ENCODE measurements around the gene IFTAP. TPM values are rescaled to one million over a fixed set of nuclear protein-coding genes. Genes with fewer than 3 reads are reported as not detected.

The IFTAP gene
- total RNA-seq, 2 donors from 2014 or later, result 0.89 to 2.2 TPM

- no peak for ATAC-seq
These were observed 14.3 kb downstream of the IFTAP start for GRCh38 chr11:36608491-36609199.

GRCh38 chr11:36609383-36609782 lies 15.1 kb downstream of the IFTAP start:
- H3K36me3 Mint-ChIP-seq, result no peaks in the 10 kb centered on the region
- H3K9me3 Mint-ChIP-seq, result no peaks in the 10 kb centered on the region
- no peak overlapping the region for H3K27ac Mint-ChIP-seq
- no peak for ATAC-seq
- H3K4me3 Mint-ChIP-seq, result no peak overlapping the region
- H3K27me3 Mint-ChIP-seq, result peaks cover 3 to 7% of the 10 kb centered on the region in 2 donors
- DNase-seq (ENCODE audit: low spot score), result no peak
- no peaks in the 10 kb centered on the region for H3K4me1 Mint-ChIP-seq (ENCODE audit: low read depth in 2 of 2)

More at GRCh38 chr11:36608491-36609199, 14.3 kb downstream of the IFTAP start:
- Mint-ChIP-seq H3K27ac (no peak overlapping the region), H3K36me3 (no peaks in the 10 kb centered on the region), H3K9me3 (no peaks in the 10 kb centered on the region), H3K4me1 (ENCODE audit: low read depth in 2 of 2) (no peaks in the 10 kb centered on the region), H3K4me3 (no peak overlapping the region), H3K27me3 (peaks cover 5 to 15% of the 10 kb centered on the region in 2 donors)
- DNase-seq (ENCODE audit: low spot score), result no peak

GRCh38 chr11:36615826-36616225 lies 21.5 kb downstream of the IFTAP start:
- Mint-ChIP-seq H3K4me3 (no peak overlapping the region), H3K27me3 (peaks cover 6 to 8% of the 10 kb centered on the region in 2 donors), H3K4me1 (ENCODE audit: low read depth in 2 of 2) (peaks cover 3 to 16% of the 10 kb centered on the region in 2 donors), H3K27ac (no peak overlapping the region), H3K9me3 (no peaks in the 10 kb centered on the region), H3K36me3 (no peaks in the 10 kb centered on the region)
- DNase-seq (ENCODE audit: low spot score) (no peak), ATAC-seq (no peak)

- Mint-ChIP-seq H3K9me3 (no peaks in the 10 kb centered on the region), H3K36me3 (no peaks in the 10 kb centered on the region), H3K27me3 (peaks cover 6 to 13% of the 10 kb centered on the region in 2 donors), H3K4me1 (ENCODE audit: low read depth in 2 of 2) (peaks cover 3 to 16% of the 10 kb centered on the region in 2 donors), H3K27ac (no peak overlapping the region), H3K4me3 (no peak overlapping the region)
- DNase-seq (ENCODE audit: low spot score) (no peak), ATAC-seq (no peak)
These were observed 23.5 kb downstream of the IFTAP start for GRCh38 chr11:36617543-36618362.

- H3K27me3 Mint-ChIP-seq, result peaks cover 6 to 13% of the 10 kb centered on the region in 2 donors
- H3K27ac Mint-ChIP-seq, result no peak overlapping the region
- H3K9me3 Mint-ChIP-seq, result no peaks in the 10 kb centered on the region
- H3K4me3 Mint-ChIP-seq, result peak overlapping the region; percentile 28
- H3K36me3 Mint-ChIP-seq, result no peaks in the 10 kb centered on the region
- no peak for ATAC-seq
- no peak for DNase-seq (ENCODE audit: low spot score)
- H3K4me1 Mint-ChIP-seq (ENCODE audit: low read depth in 2 of 2), result peaks cover 3 to 16% of the 10 kb centered on the region in 2 donors
These were observed 24.2 kb downstream of the IFTAP start for GRCh38 chr11:36618363-36619047.

- no peaks in the 10 kb centered on the region for H3K9me3 Mint-ChIP-seq
- H3K4me3 Mint-ChIP-seq, result peak overlapping the region; percentile 28
- ATAC-seq (no peak), DNase-seq (ENCODE audit: low spot score) (no peak)
- peaks cover 3 to 16% of the 10 kb centered on the region in 2 donors for H3K4me1 Mint-ChIP-seq (ENCODE audit: low read depth in 2 of 2)
- no peaks in the 10 kb centered on the region for H3K36me3 Mint-ChIP-seq
- H3K27ac Mint-ChIP-seq, result no peak overlapping the region
- H3K27me3 Mint-ChIP-seq, result peaks cover 6 to 13% of the 10 kb centered on the region in 2 donors
These were observed 25.2 kb downstream of the IFTAP start for GRCh38 chr11:36619502-36619901.

GRCh38 chr11:36620246-36620645 lies 25.9 kb downstream of the IFTAP start:
- H3K9me3 Mint-ChIP-seq, result no peaks in the 10 kb centered on the region
- DNase-seq (ENCODE audit: low spot score) (no peak), ATAC-seq (no peak)
- H3K4me3 Mint-ChIP-seq, result no peak overlapping the region
- peaks cover 6 to 13% of the 10 kb centered on the region in 2 donors for H3K27me3 Mint-ChIP-seq
- H3K36me3 Mint-ChIP-seq, result no peaks in the 10 kb centered on the region
- H3K27ac Mint-ChIP-seq, result no peak overlapping the region
- peaks cover 3 to 16% of the 10 kb centered on the region in 2 donors for H3K4me1 Mint-ChIP-seq (ENCODE audit: low read depth in 2 of 2)

- peaks cover 6 to 13% of the 10 kb centered on the region in 2 donors for H3K27me3 Mint-ChIP-seq
- H3K4me3 Mint-ChIP-seq, result no peak overlapping the region
- no peaks in the 10 kb centered on the region for H3K36me3 Mint-ChIP-seq
- peaks cover 3 to 16% of the 10 kb centered on the region in 2 donors for H3K4me1 Mint-ChIP-seq (ENCODE audit: low read depth in 2 of 2)
- DNase-seq (ENCODE audit: low spot score) (no peak), ATAC-seq (no peak)
- no peak overlapping the region for H3K27ac Mint-ChIP-seq
- no peaks in the 10 kb centered on the region for H3K9me3 Mint-ChIP-seq
These were observed 28.3 kb downstream of the IFTAP start for GRCh38 chr11:36622431-36623136.

- no peak for ATAC-seq
- Mint-ChIP-seq H3K9me3 (no peaks in the 10 kb centered on the region), H3K27ac (no peak overlapping the region), H3K4me3 (no peak overlapping the region), H3K27me3 (peaks cover 3 to 8% of the 10 kb centered on the region in 2 donors), H3K4me1 (ENCODE audit: low read depth in 2 of 2) (peaks cover 3 to 12% of the 10 kb centered on the region in 2 donors), H3K36me3 (no peaks in the 10 kb centered on the region)
- no peak for DNase-seq (ENCODE audit: low spot score)
These were observed 29.2 kb downstream of the IFTAP start for GRCh38 chr11:36623494-36623893.

- Mint-ChIP-seq H3K4me3 (no peak overlapping the region), H3K27ac (no peak overlapping the region), H3K36me3 (no peaks in the 10 kb centered on the region), H3K9me3 (no peaks in the 10 kb centered on the region), H3K27me3 (peaks cover 0 to 2% of the 10 kb centered on the region in 2 donors), H3K4me1 (ENCODE audit: low read depth in 2 of 2) (no peaks in the 10 kb centered on the region)
- ATAC-seq, result no peak
- DNase-seq (ENCODE audit: low spot score), result no peak
These were observed 32.7 kb downstream of the IFTAP start for GRCh38 chr11:36627006-36627405.

- Mint-ChIP-seq H3K9me3 (no peaks in the 10 kb centered on the region), H3K4me3 (no peak overlapping the region), H3K36me3 (no peaks in the 10 kb centered on the region), H3K4me1 (ENCODE audit: low read depth in 2 of 2) (no peaks in the 10 kb centered on the region), H3K27me3 (peaks cover 0 to 2% of the 10 kb centered on the region in 2 donors), H3K27ac (no peak overlapping the region)
- no peak for ATAC-seq
- DNase-seq (ENCODE audit: low spot score), result no peak
These were observed 33.2 kb downstream of the IFTAP start for GRCh38 chr11:36627471-36627870.

- no peak for ATAC-seq
- H3K4me3 Mint-ChIP-seq, result no peak overlapping the region
These were observed 33.8 kb downstream of the IFTAP start for GRCh38 chr11:36628141-36628540.

GRCh38 chr11:36628765-36629244 lies 34.5 kb downstream of the IFTAP start:
- ATAC-seq, result no peak
- Mint-ChIP-seq H3K4me3 (no peak overlapping the region), H3K27me3 (peaks cover 2 to 3% of the 10 kb centered on the region in 2 donors), H3K27ac (no peak overlapping the region), H3K9me3 (no peaks in the 10 kb centered on the region), H3K36me3 (no peaks in the 10 kb centered on the region), H3K4me1 (ENCODE audit: low read depth in 2 of 2) (no peaks in the 10 kb centered on the region)
- DNase-seq (ENCODE audit: low spot score), result no peak

More at GRCh38 chr11:36628141-36628540, 33.8 kb downstream of the IFTAP start:
- Mint-ChIP-seq H3K4me1 (ENCODE audit: low read depth in 2 of 2) (no peaks in the 10 kb centered on the region), H3K27ac (no peak overlapping the region), H3K9me3 (no peaks in the 10 kb centered on the region), H3K36me3 (no peaks in the 10 kb centered on the region), H3K27me3 (peaks cover 0 to 2% of the 10 kb centered on the region in 2 donors)
- no peak for DNase-seq (ENCODE audit: low spot score)
